ENCODE measurements around the gene NXPH1. TPM values are rescaled to one million over a fixed set of nuclear protein-coding genes. Genes with fewer than 3 reads are reported as not detected.

The NXPH1 gene
- total and polyA plus RNA-seq, 4 donors: 17.1 to 71.3 (median 58.5) TPM

- Histone ChIP-seq H3K4me1 (ENCODE audit: control insufficient read depth, insufficient read depth, low read length) (no peaks in the 10 kb centered on the region), H3K27me3 (ENCODE audit: control insufficient read depth, insufficient read depth, low read length) (no peaks in the 10 kb centered on the region), H3K27ac (ENCODE audit: low read depth, low read length) (no peak overlapping the region), H3K36me3 (ENCODE audit: control insufficient read depth, insufficient read depth, low read length) (no peaks in the 10 kb centered on the region), H3K9me3 (ENCODE audit: control insufficient read depth, insufficient read depth, low read length) (no peaks in the 10 kb centered on the region), H3K4me3 (ENCODE audit: low read depth, low read length) (no peak overlapping the region)
- no CpG with 5 or more reads among the region's 4 CpGs for WGBS (ENCODE audit: insufficient coverage)
- peak in 1 of 6 donors; percentile 56 for DNase-seq (ENCODE audit: low read depth in 4 of 6, low spot score in 6 of 6)
These were observed 57.1 kb downstream of the NXPH1 start for GRCh38 chr7:8490391-8491045.

GRCh38 chr7:8491106-8491505 lies 57.7 kb downstream of the NXPH1 start:
- DNase-seq (ENCODE audit: low read depth in 4 of 6, low spot score in 6 of 6): peak in 1 of 6 donors; percentile 85
- Histone ChIP-seq H3K4me1 (ENCODE audit: control insufficient read depth, insufficient read depth, low read length) (no peaks in the 10 kb centered on the region), H3K9me3 (ENCODE audit: control insufficient read depth, insufficient read depth, low read length) (no peaks in the 10 kb centered on the region), H3K4me3 (ENCODE audit: low read depth, low read length) (no peak overlapping the region), H3K27me3 (ENCODE audit: control insufficient read depth, insufficient read depth, low read length) (no peaks in the 10 kb centered on the region), H3K27ac (ENCODE audit: low read depth, low read length) (no peak overlapping the region), H3K36me3 (ENCODE audit: control insufficient read depth, insufficient read depth, low read length) (no peaks in the 10 kb centered on the region)
- no CpG with 5 or more reads among the region's 3 CpGs for WGBS (ENCODE audit: insufficient coverage)

GRCh38 chr7:8491544-8492489 lies 58.4 kb downstream of the NXPH1 start:
- Histone ChIP-seq H3K4me1 (ENCODE audit: control insufficient read depth, insufficient read depth, low read length) (no peaks in the 10 kb centered on the region), H3K9me3 (ENCODE audit: control insufficient read depth, insufficient read depth, low read length) (no peaks in the 10 kb centered on the region), H3K27me3 (ENCODE audit: control insufficient read depth, insufficient read depth, low read length) (no peaks in the 10 kb centered on the region), H3K36me3 (ENCODE audit: control insufficient read depth, insufficient read depth, low read length) (no peaks in the 10 kb centered on the region), H3K27ac (ENCODE audit: low read depth, low read length) (no peak overlapping the region), H3K4me3 (ENCODE audit: low read depth, low read length) (no peak overlapping the region)
- 75% methylated on average over 1 of the region's 8 CpGs for WGBS (ENCODE audit: insufficient coverage)
- peak in 1 of 6 donors; percentile 48 for DNase-seq (ENCODE audit: low read depth in 4 of 6, low spot score in 6 of 6)

- H3K27ac ChIP-seq (ENCODE audit: low read depth, low read length): no peak overlapping the region
- no peaks in the 10 kb centered on the region for H3K27me3 ChIP-seq (ENCODE audit: control insufficient read depth, insufficient read depth, low read length)
- no peaks in the 10 kb centered on the region for H3K9me3 ChIP-seq (ENCODE audit: control insufficient read depth, insufficient read depth, low read length)
- no peaks in the 10 kb centered on the region for H3K36me3 ChIP-seq (ENCODE audit: control insufficient read depth, insufficient read depth, low read length)
- no peaks in the 10 kb centered on the region for H3K4me1 ChIP-seq (ENCODE audit: control insufficient read depth, insufficient read depth, low read length)
- DNase-seq (ENCODE audit: low read depth in 4 of 6, low spot score in 6 of 6): no peak
- H3K4me3 ChIP-seq (ENCODE audit: low read depth, low read length): no peak overlapping the region
These were observed 65.7 kb downstream of the NXPH1 start for GRCh38 chr7:8499128-8499527.

GRCh38 chr7:8500286-8500685 lies 66.9 kb downstream of the NXPH1 start:
- H3K9me3 ChIP-seq (ENCODE audit: control insufficient read depth, insufficient read depth, low read length): no peaks in the 10 kb centered on the region
- no peaks in the 10 kb centered on the region for H3K36me3 ChIP-seq (ENCODE audit: control insufficient read depth, insufficient read depth, low read length)
- no peak overlapping the region for H3K27ac ChIP-seq (ENCODE audit: low read depth, low read length)
- DNase-seq (ENCODE audit: low read depth in 4 of 6, low spot score in 6 of 6): peak in 1 of 6 donors; percentile 32
- 42% methylated on average over 2 of the region's 2 CpGs for WGBS (ENCODE audit: insufficient coverage)
- no peaks in the 10 kb centered on the region for H3K4me1 ChIP-seq (ENCODE audit: control insufficient read depth, insufficient read depth, low read length)
- no peaks in the 10 kb centered on the region for H3K27me3 ChIP-seq (ENCODE audit: control insufficient read depth, insufficient read depth, low read length)
- no peak overlapping the region for H3K4me3 ChIP-seq (ENCODE audit: low read depth, low read length)

- WGBS (ENCODE audit: insufficient coverage): no CpG with 5 or more reads among the region's 2 CpGs
- Histone ChIP-seq H3K9me3 (ENCODE audit: control insufficient read depth, insufficient read depth, low read length) (no peaks in the 10 kb centered on the region), H3K4me1 (ENCODE audit: control insufficient read depth, insufficient read depth, low read length) (no peaks in the 10 kb centered on the region), H3K27ac (ENCODE audit: low read depth, low read length) (no peak overlapping the region), H3K36me3 (ENCODE audit: control insufficient read depth, insufficient read depth, low read length) (no peaks in the 10 kb centered on the region), H3K27me3 (ENCODE audit: control insufficient read depth, insufficient read depth, low read length) (no peaks in the 10 kb centered on the region), H3K4me3 (ENCODE audit: low read depth, low read length) (no peak overlapping the region)
- peak in 1 of 6 donors; percentile 69 for DNase-seq (ENCODE audit: low read depth in 4 of 6, low spot score in 6 of 6)
These were observed 74.2 kb downstream of the NXPH1 start for GRCh38 chr7:8507566-8507965.

GRCh38 chr7:8509621-8510020 lies 76.2 kb downstream of the NXPH1 start:
- no peak overlapping the region for H3K27ac ChIP-seq (ENCODE audit: low read depth, low read length)
- no peaks in the 10 kb centered on the region for H3K9me3 ChIP-seq (ENCODE audit: control insufficient read depth, insufficient read depth, low read length)
- H3K36me3 ChIP-seq (ENCODE audit: control insufficient read depth, insufficient read depth, low read length): no peaks in the 10 kb centered on the region
- H3K27me3 ChIP-seq (ENCODE audit: control insufficient read depth, insufficient read depth, low read length): no peaks in the 10 kb centered on the region
- no peak overlapping the region for H3K4me3 ChIP-seq (ENCODE audit: low read depth, low read length)
- H3K4me1 ChIP-seq (ENCODE audit: control insufficient read depth, insufficient read depth, low read length): no peaks in the 10 kb centered on the region
- DNase-seq (ENCODE audit: low read depth in 4 of 6, low spot score in 6 of 6): peak in 1 of 6 donors; percentile 10
- WGBS (ENCODE audit: insufficient coverage): no CpG with 5 or more reads among the region's 1 CpG

- 46% methylated on average over 2 of the region's 3 CpGs for WGBS (ENCODE audit: insufficient coverage)
- Histone ChIP-seq H3K9me3 (ENCODE audit: control insufficient read depth, insufficient read depth, low read length) (no peaks in the 10 kb centered on the region), H3K4me1 (ENCODE audit: control insufficient read depth, insufficient read depth, low read length) (no peaks in the 10 kb centered on the region), H3K36me3 (ENCODE audit: control insufficient read depth, insufficient read depth, low read length) (no peaks in the 10 kb centered on the region), H3K27ac (ENCODE audit: low read depth, low read length) (no peak overlapping the region), H3K27me3 (ENCODE audit: control insufficient read depth, insufficient read depth, low read length) (no peaks in the 10 kb centered on the region), H3K4me3 (ENCODE audit: low read depth, low read length) (no peak overlapping the region)
- DNase-seq (ENCODE audit: low read depth in 4 of 6, low spot score in 6 of 6): peak in 2 of 6 donors; percentile 63 to 80
These were observed 78.4 kb downstream of the NXPH1 start for GRCh38 chr7:8511855-8512254.

GRCh38 chr7:8514781-8515519 lies 81.5 kb downstream of the NXPH1 start:
- no peak overlapping the region for H3K4me3 ChIP-seq (ENCODE audit: low read depth, low read length)
- H3K4me1 ChIP-seq (ENCODE audit: control insufficient read depth, insufficient read depth, low read length): no peaks in the 10 kb centered on the region
- H3K9me3 ChIP-seq (ENCODE audit: control insufficient read depth, insufficient read depth, low read length): no peaks in the 10 kb centered on the region
- no peak overlapping the region for H3K27ac ChIP-seq (ENCODE audit: low read depth, low read length)
- H3K27me3 ChIP-seq (ENCODE audit: control insufficient read depth, insufficient read depth, low read length): no peaks in the 10 kb centered on the region
- DNase-seq (ENCODE audit: low read depth in 4 of 6, low spot score in 6 of 6): peak in 1 of 6 donors; percentile 86
- no CpG with 5 or more reads among the region's 3 CpGs for WGBS (ENCODE audit: insufficient coverage)
- no peaks in the 10 kb centered on the region for H3K36me3 ChIP-seq (ENCODE audit: control insufficient read depth, insufficient read depth, low read length)
